ENCODE measurements around the gene GTPBP4. TPM values are rescaled to one million over a fixed set of nuclear protein-coding genes. Genes with fewer than 3 reads are reported as not detected.
A peak's percentile ranks its signal among the peaks of the same experiment; 100 is the strongest.
"Not testable (repeated sequence)": the region's sequence is repeated elsewhere in the genome, so short reads cannot be mapped to it uniquely, and the experiment has no call there.

The GTPBP4 gene
- polyA plus RNA-seq, 12 donors, result 33.1 to 65.5 (median 50.2) TPM; not detected in 1

DNA sequence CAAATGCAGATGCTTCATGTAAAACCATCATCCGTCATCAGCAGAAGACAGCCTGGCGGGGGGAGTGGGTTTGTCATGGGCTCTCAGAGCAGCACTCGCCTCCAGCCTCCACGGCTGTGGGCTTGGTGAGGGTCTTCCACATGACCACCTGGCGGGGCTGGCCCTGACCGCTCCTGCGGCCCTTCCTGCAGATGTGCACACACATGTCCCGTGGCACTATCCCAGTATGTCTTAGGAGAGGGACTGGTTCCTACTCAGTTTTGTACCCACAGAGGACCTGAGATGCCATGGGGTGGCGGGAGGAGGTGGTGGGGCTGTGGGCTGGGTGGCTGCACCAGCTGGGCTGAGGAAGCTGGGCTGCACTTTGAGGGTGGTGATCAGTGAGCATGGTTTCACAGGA is 32.7 kb downstream of the GTPBP4 start:
- DNase-seq, result no peak

- DNase-seq, result no peak
Observed at GRCh38 chr10:1022413-1022812, 34.2 kb downstream of the GTPBP4 start.

DNA sequence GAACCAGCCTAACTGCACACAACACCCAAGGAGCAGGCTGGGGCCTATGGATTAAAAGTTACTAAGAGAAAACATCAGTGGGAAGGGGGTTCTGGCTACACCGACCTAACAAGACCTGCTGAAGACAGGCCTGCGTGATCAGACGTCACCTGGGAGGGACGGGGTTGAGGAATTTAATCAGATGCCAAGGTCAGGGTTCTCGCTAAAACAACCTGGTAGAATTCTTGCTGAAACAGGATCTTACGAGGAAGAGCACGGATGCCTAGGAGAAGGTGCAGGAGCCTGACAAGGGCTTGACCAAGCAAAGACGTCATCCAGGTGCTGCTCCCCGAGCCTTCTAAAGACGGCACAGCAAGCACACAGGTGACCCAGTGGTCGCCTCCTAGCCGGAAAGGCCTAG is 35.9 kb downstream of the GTPBP4 start:
- no peak for DNase-seq

DNA sequence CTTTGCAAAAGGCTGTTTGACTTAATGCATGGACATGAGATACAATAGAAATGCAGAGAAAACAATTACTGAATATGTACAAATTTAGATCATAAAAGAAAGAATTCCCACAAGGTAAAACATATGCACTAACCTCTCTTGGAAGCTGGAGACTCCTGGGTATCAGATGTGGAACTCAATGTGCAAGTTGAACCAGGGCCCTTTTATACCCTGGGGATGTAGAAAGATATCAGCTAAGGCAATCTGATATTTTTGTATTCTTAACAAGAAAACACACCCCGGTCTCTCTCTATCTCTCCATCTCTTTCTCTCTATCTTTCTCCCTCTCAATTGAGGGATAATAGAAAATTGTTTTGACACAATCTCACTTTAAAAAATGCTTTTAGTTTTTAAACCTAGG is 37.4 kb downstream of the GTPBP4 start, which contains the start of gene IDI2:
TSS of gene IDI2 (minus strand) at position 177 of the 400 bp plus-strand sequence. CDS start 1,136 bp downstream, outside the sequence.
- DNase-seq, result no peak

GRCh38 chr10:1026578-1026977 is 38.3 kb downstream of the GTPBP4 start:
- DNase-seq, result no peak

- no peak for DNase-seq
Observed at GRCh38 chr10:1029838-1030237, 41.6 kb downstream of the GTPBP4 start.

DNA sequence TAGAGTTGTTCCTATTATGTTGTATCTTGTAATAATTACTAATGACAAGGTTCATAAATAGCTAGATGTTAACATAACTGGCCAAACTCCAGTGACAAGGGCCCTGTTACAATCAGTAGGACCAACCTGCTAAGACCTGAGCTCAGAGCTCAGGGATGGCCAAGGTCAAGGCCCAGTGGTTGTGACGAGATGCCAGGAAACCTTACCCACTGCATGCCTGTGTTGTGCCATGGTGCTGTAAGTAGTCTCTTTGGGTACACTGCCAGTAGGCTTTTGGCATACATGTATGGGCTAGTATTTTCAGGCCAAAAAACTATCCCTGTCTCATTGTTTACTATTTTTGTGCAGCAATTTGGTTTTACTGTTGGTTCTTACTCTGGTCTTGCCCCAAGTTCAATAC is 45.4 kb downstream of the GTPBP4 start:
- DNase-seq, result no peak

- DNase-seq, result no peak
Observed at GRCh38 chr10:1034758-1035157, 46.5 kb downstream of the GTPBP4 start.

DNA sequence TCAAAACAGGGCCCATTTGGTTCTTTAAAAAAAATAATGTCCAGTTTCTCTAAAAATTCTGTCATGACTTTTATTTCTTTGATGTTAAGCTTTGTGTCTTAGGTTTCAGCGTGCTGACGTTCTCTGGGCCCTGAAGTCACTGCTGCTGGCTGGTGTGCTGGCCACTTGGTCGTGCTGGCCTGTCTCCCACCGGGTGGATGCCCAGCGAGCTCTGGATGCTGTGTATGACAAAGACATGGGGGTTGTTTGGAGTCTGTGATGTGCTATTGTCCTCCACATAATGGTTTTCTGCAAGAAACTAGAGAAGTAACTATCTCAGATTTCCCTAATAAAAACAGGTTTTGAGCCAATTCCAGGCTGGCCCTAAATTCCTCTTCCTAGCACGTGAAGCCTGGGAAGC is 47.0 kb downstream of the GTPBP4 start:
- no peak for DNase-seq

GRCh38 chr10:1036341-1036791 is 48.1 kb downstream of the GTPBP4 start:
- DNase-seq, result no peak

GRCh38 chr10:1037098-1037497 is 48.9 kb downstream of the GTPBP4 start:
- DNase-seq, result no peak

- DNase-seq, result not testable (repeated sequence)
Observed at GRCh38 chr10:1038769-1039168, 50.5 kb downstream of the GTPBP4 start.

GRCh38 chr10:1040133-1040532 is 51.9 kb downstream of the GTPBP4 start:
- no peak for DNase-seq

DNA sequence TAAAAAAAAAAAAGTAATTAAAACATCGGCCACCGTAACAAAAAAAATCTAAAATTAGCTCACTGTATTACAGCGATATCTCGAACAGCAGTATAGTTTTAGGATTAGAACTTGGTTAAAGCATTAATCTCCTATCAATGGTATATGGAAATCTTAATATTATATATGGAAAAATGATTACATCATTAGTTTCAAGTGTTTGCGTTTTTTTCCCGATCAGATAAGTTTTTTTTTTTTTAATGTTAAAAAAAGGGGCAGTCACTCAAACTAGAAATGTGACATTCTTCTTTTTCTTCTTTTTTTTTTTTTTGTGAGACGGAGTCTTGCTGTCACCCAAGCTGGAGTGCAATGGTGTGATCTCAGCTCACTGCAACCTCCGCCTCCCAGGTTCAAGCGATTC is 53.3 kb downstream of the GTPBP4 start:
- DNase-seq, result no peak

- no peak for DNase-seq
Observed at GRCh38 chr10:1043532-1043995, 55.3 kb downstream of the GTPBP4 start.

GRCh38 chr10:1044146-1044545 is 55.9 kb downstream of the GTPBP4 start:
- DNase-seq, result no peak

- DNase-seq, result no peak
Observed at GRCh38 chr10:1044964-1045363, 56.7 kb downstream of the GTPBP4 start.

GRCh38 chr10:1045415-1045814 is 57.2 kb downstream of the GTPBP4 start:
- DNase-seq, result no peak

- DNase-seq, result no peak
Observed at GRCh38 chr10:1047937-1048336, 59.7 kb downstream of the GTPBP4 start.

DNA sequence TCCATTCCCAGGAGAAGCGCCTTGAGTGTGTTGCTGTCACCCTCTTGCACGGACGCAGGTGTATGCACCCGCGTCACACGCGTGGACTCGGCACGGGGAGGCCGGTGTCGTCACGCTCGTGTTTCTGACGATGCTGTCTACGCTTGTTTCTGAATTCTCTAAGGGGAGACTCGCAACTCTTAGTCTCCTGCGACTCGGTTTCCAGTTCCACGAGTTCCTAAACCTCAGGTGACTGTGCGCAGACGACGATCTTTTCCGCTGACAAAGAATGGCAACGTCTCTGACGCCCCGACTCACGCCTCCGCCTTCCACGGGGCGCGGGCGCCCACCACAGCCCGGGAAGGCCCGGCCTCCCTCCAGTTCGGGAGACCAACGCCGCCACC is 60.1 kb downstream of the GTPBP4 start:
- no peak for DNase-seq

DNA sequence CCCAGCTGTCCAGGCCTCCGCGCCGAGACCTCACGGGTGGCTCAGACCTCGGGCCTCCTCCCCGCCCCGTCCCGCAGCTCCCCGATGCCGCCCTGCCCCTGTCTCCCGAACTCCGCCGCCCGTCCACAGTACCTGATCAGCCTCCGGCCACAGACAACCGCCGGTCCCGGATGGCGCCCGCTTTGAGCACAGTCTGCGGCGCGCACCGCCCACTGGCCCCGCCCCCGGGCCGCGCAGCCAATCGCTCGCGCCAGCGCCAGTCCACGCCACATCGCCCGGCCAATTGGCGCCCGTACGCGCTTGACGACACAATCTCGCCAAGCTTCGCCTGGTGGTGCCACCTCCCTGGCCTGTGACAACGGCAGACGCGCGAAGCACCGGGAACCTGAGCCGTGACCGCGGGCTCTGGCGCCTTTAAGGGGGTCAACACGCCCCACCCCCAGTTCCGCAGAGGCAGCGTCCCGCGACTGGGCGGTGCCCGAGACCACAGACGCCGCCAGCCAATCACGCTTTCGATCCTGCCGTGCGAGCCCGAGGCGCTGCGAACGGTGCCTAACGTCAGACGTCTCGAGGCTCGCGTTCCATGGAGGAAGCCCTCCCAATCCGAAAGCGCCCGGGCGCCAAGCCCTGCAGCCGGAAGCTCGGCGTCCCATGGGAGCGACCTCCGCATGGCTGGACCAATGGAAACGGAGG is 60.6 kb downstream of the GTPBP4 start, which contains the start of gene IDI1:
TSS of gene IDI1 (minus strand) at position 388 of the 693 bp plus-strand sequence. CDS start at position 272, 116 bp downstream.
- peak; percentile 100 for DNase-seq

DNA sequence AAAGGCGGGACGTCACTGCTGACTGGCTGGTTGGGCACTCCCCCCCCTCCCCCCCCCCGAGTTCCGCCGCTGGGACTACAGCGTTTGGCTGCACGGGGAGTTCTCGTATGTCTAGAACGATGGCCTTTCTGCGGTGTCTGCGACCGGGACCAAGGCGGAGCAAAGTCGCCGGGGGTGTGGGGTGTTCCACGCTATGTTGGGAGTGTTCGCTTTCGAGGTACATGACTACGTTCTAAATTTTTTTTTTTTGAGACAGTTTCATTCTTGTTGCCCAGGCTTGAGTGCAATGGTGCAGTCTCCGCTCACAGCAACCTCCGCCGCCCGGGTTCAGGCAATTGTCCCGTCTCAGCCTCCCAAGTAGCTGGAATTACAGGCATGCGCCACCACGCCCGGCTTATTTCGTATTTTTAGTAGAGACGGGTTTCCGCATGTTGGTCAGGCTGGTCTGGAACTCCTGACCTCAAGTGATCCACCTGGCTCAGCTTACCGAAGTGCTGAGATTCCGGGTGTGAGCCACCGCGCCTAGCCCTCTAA is 61.3 kb downstream of the GTPBP4 start:
- no peak for DNase-seq

DNA sequence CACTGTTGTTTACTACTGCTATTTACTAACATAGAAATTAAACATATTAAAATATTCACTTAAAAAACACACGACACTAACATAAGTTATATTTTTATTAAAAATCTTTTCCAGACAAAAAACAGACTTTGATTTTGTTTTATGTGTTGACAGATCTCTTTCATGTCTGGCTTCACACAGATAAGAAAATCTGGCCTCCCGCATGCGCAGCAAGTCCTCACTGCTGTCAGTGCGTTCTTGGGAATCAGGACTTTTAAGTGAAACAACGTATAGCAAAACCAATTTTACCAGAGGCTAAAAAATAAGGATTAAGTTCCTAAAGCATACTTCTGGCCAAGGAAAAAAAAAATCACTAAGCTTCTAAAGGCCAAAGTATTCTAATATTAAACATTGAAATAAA is 61.9 kb downstream of the GTPBP4 start:
- DNase-seq, result no peak

DNA sequence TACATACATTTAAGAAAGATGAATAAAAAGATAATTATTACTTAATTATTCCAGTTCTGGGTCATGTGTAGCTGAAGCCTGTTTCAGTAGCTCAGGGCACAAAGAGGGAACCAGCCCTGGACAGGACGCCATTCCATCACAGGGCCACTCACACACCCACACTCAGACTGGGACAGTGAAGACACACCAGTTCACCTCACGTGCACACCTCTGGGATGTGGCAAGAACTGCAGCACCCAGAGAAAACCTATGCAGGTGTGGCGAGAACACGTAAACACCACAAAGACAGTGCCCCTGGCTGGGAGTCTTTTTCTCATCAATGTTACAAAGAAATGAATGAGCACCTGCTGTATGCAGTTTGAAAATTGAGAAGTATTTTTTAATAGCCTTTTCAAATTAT is 62.3 kb downstream of the GTPBP4 start:
- DNase-seq, result no peak
